T-helper 1 cell treated with Interleukin-12 subunit alpha and Interleukin-12 subunit beta and Interleukin-4 antibody, amounts not matched to agents 30 ng/mL and 1 ng/mL, for 36 hours (primary cell): Measurements from ENCODE around the gene CSHL1. TPM values are rescaled to one million over a fixed set of nuclear protein-coding genes. Genes with fewer than 3 reads are reported as not detected.
"Not testable (repeated sequence)": the region's sequence is repeated elsewhere in the genome, so short reads cannot be mapped to it uniquely, and the experiment has no call there.

ENCODE experiments used
- intact Hi-C: fragments of 100-400 bp; cut with micrococcal nuclease; formaldehyde crosslinking; loops from one replicate; pipeline ENCODE4 v1.15.1; 2024
- total RNA-seq: library from RNA; stranded (reverse); gene quantifications from 2 replicates; pipeline ENCODE4 v1.2.3, GENCODE V29; 2022

Gene CSHL1
- total RNA-seq, 1 donor from 2014 or later: not detected

- intact Hi-C loops: no loop called here
Measured at GRCh38 chr17:63941162-63941561, 30.1 kb upstream of the CSHL1 start.

- intact Hi-C loops: no loop called here
Measured at GRCh38 chr17:63940584-63940983, 29.5 kb upstream of the CSHL1 start.

- intact Hi-C loops: no loop called here
Measured at GRCh38 chr17:63939884-63940283, 28.8 kb upstream of the CSHL1 start.

- intact Hi-C loops: no loop called here
Measured at GRCh38 chr17:63939401-63939800, 28.3 kb upstream of the CSHL1 start.

GRCh38 chr17:63937920-63938319 is 26.9 kb upstream of the CSHL1 start:
- intact Hi-C loops: no loop called here

GRCh38 chr17:63937319-63937718 is 26.3 kb upstream of the CSHL1 start:
- intact Hi-C loops: no loop called here

GRCh38 chr17:63934183-63935112 is 23.4 kb upstream of the CSHL1 start:
- intact Hi-C loops: loop anchor here (5.0 kb wide), 2 partner anchors 58 to 83 kb away; no protein-coding TSS in a partner anchor

GRCh38 chr17:63933598-63933997 is 22.5 kb upstream of the CSHL1 start:
- intact Hi-C loops: loop anchor here (5.0 kb wide), 2 partner anchors 59 to 84 kb away; no protein-coding TSS in a partner anchor

- intact Hi-C loops: loop anchor here (1.0 to 5.0 kb wide), 4 partner anchors 14 to 201 kb away; no protein-coding TSS in a partner anchor
Measured at GRCh38 chr17:63932721-63933120, 21.7 kb upstream of the CSHL1 start.

- intact Hi-C loops: loop anchor here (1.0 to 5.0 kb wide), 5 partner anchors 13 to 201 kb away; no protein-coding TSS in a partner anchor
Measured at GRCh38 chr17:63931981-63932561, 21.0 kb upstream of the CSHL1 start, which contains the start of gene CD79B. TSS of gene CD79B (minus strand) at chr17:63932331. CDS start at chr17:63932261, 70 bp downstream.

GRCh38 chr17:63930951-63931575 is 20.0 kb upstream of the CSHL1 start:
- intact Hi-C loops: loop anchor here (1.0 to 5.0 kb wide), 3 partner anchors 12 to 86 kb away; no protein-coding TSS in a partner anchor

GRCh38 chr17:63929860-63930766 is 19.1 kb upstream of the CSHL1 start:
- intact Hi-C loops: loop anchor here (5.0 kb wide), 2 partner anchors 62 to 87 kb away; no protein-coding TSS in a partner anchor

GRCh38 chr17:63928966-63929695 is 18.1 kb upstream of the CSHL1 start:
- intact Hi-C loops: no loop called here

- intact Hi-C loops: no loop called here
Measured at GRCh38 chr17:63928172-63928666, 17.2 kb upstream of the CSHL1 start.

GRCh38 chr17:63927464-63928171 is 16.6 kb upstream of the CSHL1 start:
- intact Hi-C loops: no loop called here

GRCh38 chr17:63926164-63926563 is 15.1 kb upstream of the CSHL1 start:
- intact Hi-C loops: no loop called here

- intact Hi-C loops: no loop called here
Measured at GRCh38 chr17:63925615-63926014, 14.6 kb upstream of the CSHL1 start.

- intact Hi-C loops: not testable (repeated sequence)
Measured at GRCh38 chr17:63922402-63922801, 11.3 kb upstream of the CSHL1 start.

- intact Hi-C loops: not testable (repeated sequence)
Measured at GRCh38 chr17:63920779-63921178, 9.7 kb upstream of the CSHL1 start.
